Stimulated activated CD8-positive, alpha-beta memory T cell treated with anti-CD3 and anti-CD28 coated beads, Interleukin-12 subunit alpha, Interleukin-12 subunit beta, amount 100 ng/mL, for 4 hours (primary cell): ENCODE results near the gene IQCH.
"Not testable (repeated sequence)": the region's sequence is repeated elsewhere in the genome, so short reads cannot be mapped to it uniquely, and the experiment has no call there.

ENCODE experiments used
- DNase-seq: peaks from one replicate; pipeline ENCODE4 v3.0.0-alpha.2; 2020; ENCODE audit warnings: low read depth

IQCH gene

GRCh38 chr15:67448372-67448771 lies 193.8 kb downstream of the IQCH start:
- DNase-seq: not testable (repeated sequence)

DNA sequence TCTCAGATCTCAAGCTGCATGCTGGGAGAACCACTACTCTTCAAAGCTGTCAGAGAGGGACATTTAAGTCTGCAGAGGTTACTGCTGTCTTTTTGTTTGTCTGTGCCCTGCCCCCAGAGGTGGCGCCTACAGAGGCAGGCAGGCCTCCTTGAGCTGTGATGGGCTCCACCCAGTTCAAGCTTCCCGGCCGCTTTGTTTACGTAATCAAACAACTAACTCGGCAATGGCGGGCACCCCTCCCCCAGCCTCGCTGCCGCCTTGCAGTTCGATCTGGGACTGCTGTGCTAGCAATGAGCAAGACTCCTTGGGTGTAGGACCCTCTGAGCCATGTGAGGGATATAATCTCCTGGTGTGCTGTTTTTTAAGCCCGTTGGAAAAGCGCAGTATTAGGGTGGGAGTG lies 199.1 kb downstream of the IQCH start:
- DNase-seq: not testable (repeated sequence)

DNA sequence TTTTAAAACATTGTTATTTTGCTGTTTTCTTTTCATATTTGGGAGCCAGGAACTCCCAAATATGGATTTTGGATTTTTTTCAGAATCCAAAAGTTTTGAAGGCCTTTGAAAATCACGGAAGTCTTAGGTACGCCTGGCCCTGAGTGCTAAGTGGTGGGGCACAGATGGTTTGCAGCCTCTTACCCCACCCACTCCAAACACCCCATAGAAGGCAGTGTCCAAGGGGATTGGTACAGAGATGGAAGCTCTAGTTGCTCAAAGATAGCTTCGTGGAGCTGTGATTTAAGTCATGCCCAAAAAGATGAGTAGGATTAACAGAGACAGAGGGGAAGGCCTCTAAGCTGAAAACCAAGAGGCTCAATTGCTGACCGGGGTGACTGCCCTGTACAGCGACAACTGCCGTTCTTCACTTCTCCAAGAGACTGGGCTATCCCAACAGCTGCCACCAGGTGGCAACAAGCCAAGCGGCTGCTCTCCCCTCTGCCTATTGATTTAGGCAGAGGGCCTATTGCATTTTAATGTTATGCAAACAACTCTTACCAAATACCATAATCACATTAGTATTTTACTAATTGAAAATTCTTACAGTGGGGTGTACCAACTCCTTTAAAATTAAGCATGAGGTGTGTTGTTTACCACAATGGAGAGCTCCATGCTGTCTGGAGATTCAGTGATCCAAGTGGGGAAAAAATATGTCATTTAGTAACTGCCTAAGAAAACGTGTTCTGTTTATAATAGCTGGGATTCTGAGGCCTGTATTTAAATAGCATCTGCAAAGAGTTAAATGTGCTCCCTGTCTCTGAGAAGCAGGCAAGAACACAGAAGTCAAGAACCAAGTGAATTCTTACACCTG lies 202.3 kb downstream of the IQCH start:
- peak; percentile 53 for DNase-seq

DNA sequence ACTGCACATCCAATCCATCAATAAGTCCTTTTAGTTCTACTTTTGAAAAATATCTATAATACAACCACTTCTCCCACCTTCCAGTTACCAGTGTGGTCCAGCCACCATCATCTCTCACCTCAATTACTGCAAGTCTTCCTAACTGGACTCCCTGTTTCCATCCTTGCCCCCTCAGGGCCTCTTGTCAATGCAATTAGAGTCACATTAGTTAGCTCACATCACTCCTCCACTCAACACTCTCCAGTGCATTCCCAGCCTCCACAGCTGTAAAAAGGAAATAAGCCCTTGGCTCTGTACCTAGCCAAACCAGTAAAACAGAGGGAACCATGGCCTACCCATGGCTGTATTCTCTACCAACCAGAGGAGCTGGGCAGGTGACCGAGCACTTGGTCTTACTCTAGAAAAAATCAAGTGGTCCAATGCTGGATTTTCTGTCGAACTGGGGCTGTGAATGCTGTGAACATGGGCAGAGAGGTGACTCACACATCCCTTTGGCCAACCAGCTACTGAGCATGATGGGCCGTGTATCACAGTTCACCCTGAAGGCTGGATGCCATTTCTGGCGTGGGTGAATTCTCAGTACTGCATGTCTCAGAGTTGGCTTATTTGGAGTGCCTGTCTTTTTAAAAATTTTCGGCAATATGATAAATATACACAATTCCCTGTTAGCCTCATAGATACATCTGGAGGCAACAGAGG lies 203.9 kb downstream of the IQCH start:
- DNase-seq: no peak

DNA sequence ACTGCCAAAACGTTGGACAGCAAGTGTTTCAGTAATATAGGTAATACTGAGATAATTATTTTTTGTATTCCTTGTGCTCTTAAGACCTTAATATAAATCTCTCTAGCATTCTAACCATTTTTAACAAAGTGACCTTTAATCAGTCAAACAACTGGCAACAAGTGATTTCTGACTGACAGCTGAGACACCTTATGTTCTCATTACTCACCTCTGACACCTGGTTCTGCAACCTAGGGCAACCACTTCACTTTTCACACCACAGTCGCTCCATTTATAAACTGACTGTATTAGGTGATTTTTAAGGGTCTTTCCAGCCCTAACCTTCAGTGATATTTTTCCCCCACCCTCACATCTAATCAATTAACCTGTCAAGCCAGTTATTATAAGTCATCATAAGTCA lies 205.9 kb downstream of the IQCH start:
- DNase-seq: no peak

- DNase-seq: no peak
Measured at GRCh38 chr15:67461735-67462134, 207.1 kb downstream of the IQCH start.

GRCh38 chr15:67462875-67463274 lies 208.3 kb downstream of the IQCH start:
- no peak for DNase-seq

DNA sequence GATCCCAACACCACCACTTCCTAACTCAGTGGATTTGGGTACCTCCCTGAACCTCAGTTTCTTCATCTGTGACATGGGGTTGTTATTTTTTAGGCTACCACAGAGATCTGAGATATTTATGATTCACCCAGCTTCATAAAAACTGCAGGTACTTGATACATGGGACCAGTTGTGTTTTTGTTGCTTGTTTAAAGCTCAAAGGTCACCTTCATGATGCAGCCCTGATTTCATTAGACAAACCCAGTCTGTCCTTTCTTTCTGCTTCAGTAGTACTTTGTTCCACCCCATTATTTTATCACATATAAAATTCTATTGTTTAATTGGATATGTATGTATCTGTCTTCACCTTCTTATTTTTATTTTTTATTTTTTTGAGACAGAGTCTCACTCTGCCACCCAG lies 208.9 kb downstream of the IQCH start:
- DNase-seq: no peak

DNA sequence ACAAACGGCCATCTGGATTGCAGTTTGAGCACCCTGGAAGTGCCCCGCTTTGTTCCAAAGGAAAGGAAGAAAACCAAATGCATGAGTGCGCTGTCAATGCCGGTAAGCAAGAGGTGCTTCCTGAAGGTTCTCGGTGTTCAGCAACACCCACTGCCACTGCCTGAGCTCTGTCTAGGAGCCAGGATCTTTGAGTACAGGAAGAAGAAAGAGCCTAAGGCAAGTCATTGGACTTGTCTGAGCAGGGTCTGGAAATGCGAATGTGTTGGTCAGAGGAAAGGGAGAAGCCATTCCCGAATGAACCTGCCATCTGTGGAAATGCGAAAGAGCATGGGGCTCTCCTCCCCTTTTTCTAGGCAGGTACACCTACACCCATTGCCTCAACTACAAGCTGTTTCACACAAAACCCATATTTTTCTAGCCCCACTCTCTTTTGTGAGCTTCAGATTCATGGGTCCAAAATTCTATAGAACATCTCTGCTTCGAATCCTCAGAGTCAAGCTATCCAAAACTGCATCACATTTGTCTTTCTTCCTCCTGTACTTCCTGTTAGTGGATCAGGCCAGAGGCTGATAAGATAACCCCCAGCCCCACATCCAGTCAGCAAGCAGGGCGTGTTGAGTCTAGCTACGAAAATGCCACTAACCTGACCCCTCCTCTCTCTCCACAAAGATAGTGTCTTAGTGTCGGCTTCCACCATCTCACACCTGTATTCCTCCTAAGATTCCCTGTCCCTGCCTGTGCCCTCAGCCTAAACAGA lies 210.8 kb downstream of the IQCH start:
- DNase-seq: no peak

GRCh38 chr15:67468416-67468815 lies 213.8 kb downstream of the IQCH start:
- no peak for DNase-seq

- DNase-seq: no peak
Measured at GRCh38 chr15:67469680-67470079, 215.1 kb downstream of the IQCH start.

- DNase-seq: no peak
Measured at GRCh38 chr15:67472957-67473356, 218.4 kb downstream of the IQCH start.

DNA sequence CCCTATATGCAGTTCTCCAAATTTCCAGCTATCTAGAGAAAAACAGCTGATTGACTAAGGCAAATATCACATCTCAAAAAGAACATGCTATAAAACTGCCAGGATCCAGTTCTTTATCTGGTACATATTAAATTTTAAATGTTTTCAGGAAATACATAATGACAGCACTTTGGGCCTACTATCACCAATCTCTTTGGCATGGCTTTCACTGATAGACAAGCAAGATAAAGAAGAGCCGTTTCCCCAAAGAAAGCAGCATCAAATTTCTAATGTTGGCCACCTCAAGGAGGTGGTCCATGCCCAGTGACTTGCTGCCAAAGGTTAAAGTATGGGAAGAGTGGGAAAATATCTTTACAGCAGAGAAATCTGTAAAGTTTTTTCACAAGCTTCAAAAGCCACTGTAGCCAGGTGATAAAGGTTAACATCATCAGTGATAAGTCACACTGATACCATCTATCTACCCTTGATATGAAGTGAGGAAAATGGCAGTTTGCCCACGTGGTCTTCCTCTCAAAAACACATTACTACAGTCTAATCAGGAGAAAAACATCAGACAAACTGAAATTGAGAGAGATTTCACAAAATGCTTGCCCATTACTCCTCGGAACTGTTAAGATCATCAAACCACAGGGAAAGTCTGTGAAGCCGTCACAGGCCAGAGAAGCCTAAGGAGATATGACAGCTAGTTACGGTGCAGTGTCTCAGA lies 220.0 kb downstream of the IQCH start:
- no peak for DNase-seq

DNA sequence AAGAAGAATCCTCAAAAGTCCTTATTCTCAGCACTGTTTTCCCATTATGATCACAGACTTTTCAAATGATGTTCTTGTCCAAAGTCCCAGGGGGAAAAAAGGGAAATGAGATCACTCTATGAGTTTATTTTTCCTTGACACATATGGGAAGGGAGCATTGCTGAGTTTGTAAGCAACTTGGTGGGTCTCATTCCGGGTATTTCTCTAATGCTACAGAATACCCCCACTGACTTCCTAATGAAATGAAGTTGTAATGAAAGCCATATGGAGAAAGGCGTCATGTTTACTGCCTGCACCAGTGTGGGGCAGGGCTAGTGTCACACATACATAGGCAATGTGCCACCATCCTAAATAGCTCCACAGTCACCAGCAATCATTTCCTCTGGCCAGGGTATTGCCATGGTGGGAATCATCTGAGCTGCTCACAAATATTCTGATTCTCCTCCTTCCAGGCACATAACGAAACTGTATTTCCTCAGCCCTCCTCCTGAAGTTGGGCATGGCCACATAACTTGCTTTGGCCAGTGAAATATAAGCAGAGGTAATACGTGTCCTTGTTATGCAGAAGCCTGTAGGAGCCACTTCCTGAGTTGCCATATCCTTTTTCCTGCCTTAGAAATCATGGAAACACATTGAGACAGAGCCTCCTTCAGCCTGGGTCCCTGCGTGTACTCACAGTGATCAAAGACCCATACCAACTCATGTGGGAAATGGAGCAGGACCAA lies 225.4 kb downstream of the IQCH start:
- no peak for DNase-seq

- no peak for DNase-seq
Measured at GRCh38 chr15:67480741-67481140, 226.2 kb downstream of the IQCH start.

DNA sequence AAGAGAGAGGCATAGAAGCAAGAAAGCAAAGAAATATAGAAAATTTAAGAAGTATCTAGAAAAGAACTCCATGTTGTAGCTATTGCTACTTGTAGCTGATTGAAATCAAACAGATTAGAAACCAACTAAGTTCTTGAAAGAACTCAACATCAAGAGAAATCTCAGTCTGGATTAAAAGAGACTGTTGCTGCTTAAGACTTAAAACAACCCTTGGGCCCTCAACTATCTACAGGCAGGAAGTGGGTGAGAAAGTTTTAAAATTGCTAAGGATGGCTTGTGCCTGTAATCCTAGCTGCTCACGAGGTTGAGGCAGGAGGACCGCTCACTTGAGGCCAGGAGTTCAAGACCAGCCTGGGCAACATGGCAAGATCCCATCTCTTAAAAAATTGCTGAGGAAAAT lies 227.1 kb downstream of the IQCH start:
- no peak for DNase-seq

GRCh38 chr15:67495585-67495984 lies 241.0 kb downstream of the IQCH start:
- DNase-seq: no peak

- no peak for DNase-seq
Measured at GRCh38 chr15:67501177-67501835, 246.7 kb downstream of the IQCH start.

GRCh38 chr15:67501836-67502461 lies 247.4 kb downstream of the IQCH start:
- no peak for DNase-seq

DNA sequence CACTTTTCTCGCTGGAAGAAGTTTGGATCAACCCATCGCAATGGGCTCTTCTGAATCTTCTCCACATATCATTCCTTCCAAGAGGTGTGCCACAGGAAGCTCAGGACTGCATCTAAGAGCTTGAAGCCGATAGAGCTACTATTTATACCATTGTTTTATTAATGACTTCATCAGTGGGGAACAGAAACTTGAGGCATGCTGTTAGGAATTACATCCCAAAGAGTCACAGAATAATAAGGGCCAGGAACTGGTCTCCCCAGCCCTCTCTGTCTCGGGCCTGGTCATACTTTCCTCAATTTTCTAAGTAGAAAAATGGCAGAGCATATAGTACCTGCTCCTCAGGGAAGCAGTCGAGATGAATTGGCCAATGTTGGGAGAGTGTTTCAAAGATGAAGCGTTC lies 249.5 kb downstream of the IQCH start:
- no peak for DNase-seq
